Astrocyte (in vitro differentiated cells and primary cell): ENCODE data around the gene TPGS2. TPM values are rescaled to one million over a fixed set of nuclear protein-coding genes. Genes with fewer than 3 reads are reported as not detected.

ENCODE experiments used
- DNase-seq: peaks from one replicate; pipeline ENCODE4 v3.0.0-alpha.2; 2010; ENCODE audit warnings: low read depth
- FAIRE-seq: peaks from 2 replicates; lab custom pipeline; 2011; peaks lifted over from hg19 to GRCh38; lab: Jason Lieb, UNC
- H2AFZ ChIP-seq: 2 replicates; pipeline ENCODE4 v1.6.0; 2012; ENCODE audit warnings: low read depth, low read length, inconsistent platforms
- H3K27ac ChIP-seq: 2 replicates; pipeline ENCODE4 v1.5.1; 2011; ENCODE audit warnings: low read depth, low read length, inconsistent platforms
- H3K27me3 ChIP-seq: 2 replicates; pipeline ENCODE4 v1.6.0; 2011; ENCODE audit warnings: low read length, inconsistent platforms; ENCODE audit not compliant: insufficient read depth
- H3K36me3 ChIP-seq: 2 replicates; pipeline ENCODE4 v1.5.1; 2011; ENCODE audit warnings: low read length, inconsistent platforms; ENCODE audit not compliant: insufficient read depth
- H3K4me1 ChIP-seq: 2 replicates; pipeline ENCODE4 v1.5.1; 2011; ENCODE audit warnings: low read length, inconsistent platforms; ENCODE audit not compliant: insufficient read depth
- H3K4me2 ChIP-seq: 2 replicates; pipeline ENCODE4 v1.6.0; 2012; ENCODE audit warnings: low read length, inconsistent platforms
- H3K4me3 ChIP-seq: 2 replicates; pipeline ENCODE4 v1.5.1; 2011; ENCODE audit warnings: low read depth, mild to moderate bottlenecking, low read length, inconsistent platforms; ENCODE audit not compliant: insufficient read depth
- H3K79me2 ChIP-seq: 2 replicates; pipeline ENCODE4 v1.6.0; 2012; ENCODE audit warnings: mild to moderate bottlenecking, low read length, inconsistent platforms; ENCODE audit not compliant: insufficient read depth
- H3K9ac ChIP-seq: 2 replicates; pipeline ENCODE4 v1.6.0; 2012; ENCODE audit warnings: mild to moderate bottlenecking, low read length, inconsistent platforms
- H3K9me3 ChIP-seq: 2 replicates; pipeline ENCODE4 v1.5.1; 2012; ENCODE audit warnings: low read depth, mild to moderate bottlenecking, low read length, inconsistent platforms; ENCODE audit not compliant: insufficient read depth
- H4K20me1 ChIP-seq: 2 replicates; pipeline ENCODE4 v1.6.0; 2012; ENCODE audit warnings: low read length, inconsistent platforms; ENCODE audit not compliant: insufficient read depth
- H3K27ac Mint-ChIP-seq: one replicate; pipeline ENCODE4 v1.8.0; 2021; ENCODE audit warnings: mild to moderate bottlenecking, mixed read lengths; ENCODE audit not compliant: unreplicated experiment
- H3K27me3 Mint-ChIP-seq: one replicate; pipeline ENCODE4 v1.8.0; 2021; ENCODE audit warnings: low read depth, mixed read lengths; ENCODE audit not compliant: unreplicated experiment
- H3K36me3 Mint-ChIP-seq: one replicate; pipeline ENCODE4 v1.8.0; 2021; ENCODE audit warnings: low read depth, mixed read lengths; ENCODE audit not compliant: unreplicated experiment
- H3K4me1 Mint-ChIP-seq: one replicate; pipeline ENCODE4 v1.8.0; 2021; ENCODE audit warnings: low read depth, mixed read lengths; ENCODE audit not compliant: unreplicated experiment
- H3K4me3 Mint-ChIP-seq: one replicate; pipeline ENCODE4 v1.8.0; 2021; ENCODE audit warnings: mild to moderate bottlenecking, moderate library complexity, mixed read lengths; ENCODE audit not compliant: unreplicated experiment
- H3K9me3 Mint-ChIP-seq: one replicate; pipeline ENCODE4 v1.8.0; 2021; ENCODE audit warnings: mild to moderate bottlenecking, mixed read lengths; ENCODE audit not compliant: unreplicated experiment
- EZH2 ChIP-seq: IDR thresholded peaks from 2 replicates; pipeline ENCODE4 v1.6.1; 2012; ENCODE audit warnings: mild to moderate bottlenecking, low read length, inconsistent platforms; ENCODE audit not compliant: insufficient read depth
- total RNA-seq: library from RNA; stranded (reverse); gene quantifications from 2 replicates; pipeline ENCODE4 v1.2.1, GENCODE V29; 2021
- TF ChIP-seq, protein P1 (sequence below): IDR thresholded peaks from 2 replicates; pipeline ENCODE4 v1.5.1; 2011; ENCODE audit warnings: low read depth, mild to moderate bottlenecking, inconsistent platforms, low read length, moderate library complexity; ENCODE audit not compliant: insufficient read depth

The TPGS2 gene
- total RNA-seq, 1 donor from 2014 or later: 138 TPM

DNA sequence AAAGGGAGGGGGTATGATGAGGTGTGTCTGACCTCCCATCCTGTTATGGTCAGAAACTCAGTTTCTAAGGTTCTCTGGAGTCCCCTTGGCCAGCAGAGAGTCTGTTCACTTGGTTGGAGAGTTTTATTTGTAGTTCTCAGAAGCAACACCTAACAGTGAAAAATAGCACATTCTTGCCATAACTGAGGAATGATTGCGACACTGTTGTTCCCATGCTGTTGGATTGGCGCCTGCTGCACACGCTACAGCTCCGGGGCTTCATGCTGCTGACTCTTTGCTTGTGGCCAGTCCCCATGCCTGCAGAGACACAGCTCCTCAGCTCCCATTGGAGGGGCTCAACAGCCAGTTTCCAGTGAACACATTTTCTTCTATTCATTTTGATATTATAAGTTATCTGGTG is 42.1 kb downstream of the TPGS2 start:
- Histone ChIP-seq H3K79me2 (no peaks in the 10 kb centered on the region), H3K4me3 (no peak overlapping the region), H3K36me3 (no peaks in the 10 kb centered on the region), H3K27me3 (no peaks in the 10 kb centered on the region), H3K4me1 (peaks cover 7% of the 10 kb centered on the region), H4K20me1 (no peaks in the 10 kb centered on the region), H3K27ac (no peak overlapping the region), H2AFZ (no peak overlapping the region), H3K9me3 (no peaks in the 10 kb centered on the region), H3K4me2 (no peak overlapping the region), H3K9ac (no peak overlapping the region)
- peaks cover 11% of the 10 kb centered on the region for H3K36me3 Mint-ChIP-seq
- peak overlapping the region; percentile 86 for H3K27ac Mint-ChIP-seq
- peaks cover 10% of the 10 kb centered on the region for H3K4me1 Mint-ChIP-seq
- DNase-seq: peak; percentile 81
- FAIRE-seq: peak; percentile 76
- TF ChIP-seq EZH2: no peak
- TF ChIP-seq, protein P1, sequence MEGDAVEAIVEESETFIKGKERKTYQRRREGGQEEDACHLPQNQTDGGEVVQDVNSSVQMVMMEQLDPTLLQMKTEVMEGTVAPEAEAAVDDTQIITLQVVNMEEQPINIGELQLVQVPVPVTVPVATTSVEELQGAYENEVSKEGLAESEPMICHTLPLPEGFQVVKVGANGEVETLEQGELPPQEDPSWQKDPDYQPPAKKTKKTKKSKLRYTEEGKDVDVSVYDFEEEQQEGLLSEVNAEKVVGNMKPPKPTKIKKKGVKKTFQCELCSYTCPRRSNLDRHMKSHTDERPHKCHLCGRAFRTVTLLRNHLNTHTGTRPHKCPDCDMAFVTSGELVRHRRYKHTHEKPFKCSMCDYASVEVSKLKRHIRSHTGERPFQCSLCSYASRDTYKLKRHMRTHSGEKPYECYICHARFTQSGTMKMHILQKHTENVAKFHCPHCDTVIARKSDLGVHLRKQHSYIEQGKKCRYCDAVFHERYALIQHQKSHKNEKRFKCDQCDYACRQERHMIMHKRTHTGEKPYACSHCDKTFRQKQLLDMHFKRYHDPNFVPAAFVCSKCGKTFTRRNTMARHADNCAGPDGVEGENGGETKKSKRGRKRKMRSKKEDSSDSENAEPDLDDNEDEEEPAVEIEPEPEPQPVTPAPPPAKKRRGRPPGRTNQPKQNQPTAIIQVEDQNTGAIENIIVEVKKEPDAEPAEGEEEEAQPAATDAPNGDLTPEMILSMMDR: no peak
- no peak overlapping the region for H3K4me3 Mint-ChIP-seq
- H3K27me3 Mint-ChIP-seq: no peaks in the 10 kb centered on the region
- H3K9me3 Mint-ChIP-seq: no peaks in the 10 kb centered on the region

DNA sequence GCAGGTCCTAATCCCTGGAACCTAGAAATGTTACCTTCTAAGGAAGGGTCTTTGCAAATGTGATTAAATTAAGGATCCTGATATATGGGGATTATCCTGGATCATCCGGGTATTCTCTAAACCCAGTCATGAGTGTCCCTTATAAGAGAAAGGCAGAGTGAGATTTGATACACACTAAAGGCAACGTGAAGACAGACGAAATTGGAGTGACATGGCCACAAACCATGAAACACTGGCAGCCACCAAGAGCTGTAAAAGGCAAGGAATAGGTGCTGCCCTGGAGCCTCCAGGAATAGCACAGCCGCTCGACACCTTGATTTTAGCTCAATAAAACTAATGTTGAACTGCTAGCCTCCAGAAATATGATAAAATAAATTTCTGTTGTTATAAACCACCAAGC is 45.0 kb downstream of the TPGS2 start:
- H3K9me3 Mint-ChIP-seq: no peaks in the 10 kb centered on the region
- Histone ChIP-seq H2AFZ (no peak overlapping the region), H3K4me1 (peaks cover 7% of the 10 kb centered on the region), H3K4me2 (no peak overlapping the region), H3K4me3 (no peak overlapping the region), H3K27ac (no peak overlapping the region), H3K9me3 (no peaks in the 10 kb centered on the region), H3K79me2 (no peaks in the 10 kb centered on the region), H3K36me3 (no peaks in the 10 kb centered on the region), H3K9ac (no peak overlapping the region), H3K27me3 (no peaks in the 10 kb centered on the region), H4K20me1 (no peaks in the 10 kb centered on the region)
- DNase-seq (no peak), FAIRE-seq (no peak)
- peaks cover 1% of the 10 kb centered on the region for H3K27me3 Mint-ChIP-seq
- H3K4me1 Mint-ChIP-seq: peaks cover 10% of the 10 kb centered on the region
- H3K27ac Mint-ChIP-seq: no peak overlapping the region
- H3K36me3 Mint-ChIP-seq: peaks cover 2% of the 10 kb centered on the region
- TF ChIP-seq, protein P1: no peak
- no peak for TF ChIP-seq EZH2
- no peak overlapping the region for H3K4me3 Mint-ChIP-seq

GRCh38 chr18:36782710-36783109 is 46.1 kb downstream of the TPGS2 start:
- no peak overlapping the region for H3K27ac ChIP-seq

More at GRCh38 chr18:36782710-36783109, 46.1 kb downstream of the TPGS2 start:
- Histone ChIP-seq H3K9ac (no peak overlapping the region), H3K4me2 (no peak overlapping the region), H3K4me3 (no peak overlapping the region), H4K20me1 (no peaks in the 10 kb centered on the region), H2AFZ (no peak overlapping the region), H3K36me3 (no peaks in the 10 kb centered on the region), H3K4me1 (peaks cover 7% of the 10 kb centered on the region), H3K79me2 (no peaks in the 10 kb centered on the region), H3K9me3 (no peaks in the 10 kb centered on the region), H3K27me3 (no peaks in the 10 kb centered on the region)
- Mint-ChIP-seq H3K4me3 (no peak overlapping the region), H3K27me3 (peaks cover 1% of the 10 kb centered on the region), H3K27ac (no peak overlapping the region), H3K9me3 (no peaks in the 10 kb centered on the region), H3K36me3 (peaks cover 2% of the 10 kb centered on the region), H3K4me1 (peaks cover 10% of the 10 kb centered on the region)
- TF ChIP-seq EZH2: no peak
- TF ChIP-seq, protein P1: no peak
- FAIRE-seq: no peak
- DNase-seq: no peak
